HepG2 (cell line): ENCODE data around the gene GATD1. TPM values are rescaled to one million over a fixed set of nuclear protein-coding genes. Genes with fewer than 3 reads are reported as not detected.

Experiments
- ATM ChIP-seq: fragments of 450-650 bp; IDR thresholded peaks from 2 replicates; pipeline ENCODE4 v1.7.1; 2017; ENCODE audit warnings: mild to moderate bottlenecking, borderline replicate concordance
- BORCS8-MEF2B ChIP-seq: sonication (generic); formaldehyde crosslinking; IDR thresholded peaks from 2 replicates; pipeline ENCODE4 v1.8.0; 2022; ENCODE audit warnings: mild to moderate bottlenecking, missing genetic modification reagents
- GABPB1 ChIP-seq: IDR thresholded peaks from 2 replicates; pipeline ENCODE4 v1.6.1; 2016; ENCODE audit warnings: mild to moderate bottlenecking, missing genetic modification reagents, moderate library complexity, missing compliant biosample characterization
- IKZF5 ChIP-seq: IDR thresholded peaks from 2 replicates; pipeline ENCODE4 v1.6.1; 2018; ENCODE audit warnings: missing genetic modification reagents, mild to moderate bottlenecking, missing compliant biosample characterization
- PAWR ChIP-seq: sonication (generic); formaldehyde crosslinking; IDR thresholded peaks from 2 replicates; pipeline ENCODE4 v1.4.0; 2020; ENCODE audit warnings: missing genetic modification reagents, mild to moderate bottlenecking, borderline replicate concordance
- RBM22 ChIP-seq: fragments of 200-400 bp; formaldehyde crosslinking; optimal IDR thresholded peaks from 2 replicates; pipeline ENCODE3; 2017; ENCODE audit warnings: mild to moderate bottlenecking, low read length, moderate library complexity
- SAFB2 ChIP-seq: sonication (generic); formaldehyde crosslinking; IDR thresholded peaks from 2 replicates; pipeline ENCODE4 v1.5.1; 2020; ENCODE audit warnings: missing genetic modification reagents, low read depth, mild to moderate bottlenecking, borderline replicate concordance
- SCMH1 ChIP-seq: sonication (generic); formaldehyde crosslinking; IDR thresholded peaks from 2 replicates; pipeline ENCODE4 v1.9.0; 2021; ENCODE audit warnings: missing genetic modification reagents, mild to moderate bottlenecking, borderline replicate concordance
- SNAPC4 ChIP-seq: sonication (generic); formaldehyde crosslinking; IDR thresholded peaks from 2 replicates; pipeline ENCODE4 v1.4.0; 2020; ENCODE audit warnings: mild to moderate bottlenecking, missing genetic modification reagents
- SRF ChIP-seq: IDR thresholded peaks from 2 replicates; pipeline ENCODE4 v1.6.1; 2011; ENCODE audit warnings: mild to moderate bottlenecking, low read depth, low read length, moderate library complexity
- TBP ChIP-seq: sonication (generic); formaldehyde crosslinking; IDR thresholded peaks from 2 replicates; pipeline ENCODE4 v1.5.0; 2020; ENCODE audit warnings: missing genetic modification reagents
- TCF7 ChIP-seq: sonication (generic); IDR thresholded peaks from 2 replicates; pipeline ENCODE4 v1.6.1; 2016; ENCODE audit warnings: antibody characterized with exemption, low read depth
- ZBTB10 ChIP-seq: sonication (generic); formaldehyde crosslinking; IDR thresholded peaks from 2 replicates; pipeline ENCODE4 v1.4.0; 2020; ENCODE audit warnings: missing genetic modification reagents, borderline replicate concordance
- ZBTB7B ChIP-seq: sonication (generic); formaldehyde crosslinking; IDR thresholded peaks from 2 replicates; pipeline ENCODE4 v1.4.0; 2020; ENCODE audit warnings: missing genetic modification reagents
- ZNF230 ChIP-seq: sonication (generic); formaldehyde crosslinking; IDR thresholded peaks from 2 replicates; pipeline ENCODE4 v1.4.0; 2020; ENCODE audit warnings: mild to moderate bottlenecking, missing genetic modification reagents
- ZNF687 ChIP-seq: sonication (generic); formaldehyde crosslinking; IDR thresholded peaks from 2 replicates; pipeline ENCODE4 v1.5.1; 2020; ENCODE audit warnings: mild to moderate bottlenecking, missing genetic modification reagents, moderate library complexity
- polyA plus RNA-seq, 8 experiments: library from polyadenylated mRNA; depleted of rRNA in 3 of 8; stranded (reverse) in 7 of 8; unstranded in 1 of 8; fragments of >200 nt; fragmentation: Illumina TruSeq in 4 of 8; extraction: Trizol in 4 of 8; gene quantifications; 2 replicates each; pipeline versions ENCODE4 v1.2.1 to v1.2.3, GENCODE V29; 2011 to 2016; ENCODE audit warnings: low read depth in 4 of 8, missing spikeins in 1 of 8, mixed read lengths in 1 of 8; ENCODE audit not compliant: insufficient read depth in 1 of 8
- total RNA-seq, 5 experiments: library from RNA; depleted of rRNA; stranded (reverse); fragments of >200 nt; fragmentation: Illumina TruSeq; extraction: Trizol; gene quantifications; 2 replicates each; pipeline ENCODE4 v1.2.3, GENCODE V29; 2016; ENCODE audit warnings: low read depth in 1 of 5

The GATD1 gene
- total and polyA plus RNA-seq, 2 of the 13 experiments (the other 11 are each of a cell fraction or from before 2014, with no cell fraction given) = 31.3 to 60.5 TPM

- TF ChIP-seq ZBTB10 (0 out of 2 replicates have a peak, but pooled peaks have one; percentile 50), IKZF5 (CRISPR knock-in tag) (no peak), BORCS8-MEF2B (CRISPR knock-in tag) (no peak), TCF7 (no peak), SRF (no peak), ATM (no peak), RBM22 (peak; percentile 55), SAFB2 (no peak), ZBTB7B (CRISPR knock-in tag) (peak; percentile 73), SCMH1 (CRISPR knock-in tag) (no peak), ZNF687 (CRISPR knock-in tag) (no peak; the same call in 1 of the 2 replicates), ZNF230 (CRISPR knock-in tag) (no peak), PAWR (CRISPR knock-in tag) (no peak), TBP (no peak), SNAPC4 (CRISPR knock-in tag) (no peak), GABPB1 (CRISPR knock-in tag) (peak; percentile 32; the same call in 1 of the 2 replicates)
These were observed 563 bp downstream of the GATD1 start (continued) for GRCh38 chr11:776561-777287.
